DND-41 (cell line): ENCODE results near the gene SPATS2.

Experiments used
- CTCF ChIP-seq: IDR thresholded peaks from 2 replicates; pipeline ENCODE4 v1.5.1; 2012; ENCODE audit warnings: borderline replicate concordance, low read length, moderate library complexity, mild to moderate bottlenecking; ENCODE audit not compliant: poor library complexity, severe bottlenecking; ENCODE audit errors: extremely low read depth
- EZH2 ChIP-seq: IDR thresholded peaks from 3 replicates; pipeline ENCODE4 v1.6.1; 2012; ENCODE audit warnings: borderline replicate concordance, low read depth, mild to moderate bottlenecking, moderate library complexity, low read length, inconsistent platforms; ENCODE audit not compliant: severe bottlenecking

- TF ChIP-seq CTCF (no peak), EZH2 (no peak)
Observed at GRCh38 chr12:49543221-49543913, 176.1 kb downstream of the SPATS2 start.
